ENCODE measurements around the gene FGD3.

GRCh38 chr9:93057703-93058354 lies 110.5 kb downstream of the FGD3 start:
- TF ChIP-seq CTCF (IDR thresholded peaks at IDR 0.05) (no peak), POLR2A (IDR thresholded peaks at IDR 0.05) (no peak)
